Measurements from ENCODE around the gene LRIG1.

LRIG1 gene

GRCh38 chr3:66402596-66403290 lies 98.1 kb downstream of the LRIG1 start:
- no peak for DNase-seq (ENCODE audit: low spot score)

GRCh38 chr3:66401675-66402491 lies 98.9 kb downstream of the LRIG1 start:
- DNase-seq (ENCODE audit: low spot score) = no peak

GRCh38 chr3:66401157-66401550 lies 99.7 kb downstream of the LRIG1 start:
- no peak for DNase-seq (ENCODE audit: low spot score)

- no peak for DNase-seq (ENCODE audit: low spot score)
These were observed 100.2 kb downstream of the LRIG1 start for GRCh38 chr3:66400411-66401156.

- DNase-seq (ENCODE audit: low spot score) = no peak
These were observed 101.1 kb downstream of the LRIG1 start for GRCh38 chr3:66399529-66400232.

GRCh38 chr3:66398228-66399025 lies 102.4 kb downstream of the LRIG1 start:
- DNase-seq (ENCODE audit: low spot score) = no peak

- no peak for DNase-seq (ENCODE audit: low spot score)
These were observed 103.1 kb downstream of the LRIG1 start for GRCh38 chr3:66397745-66398144.

GRCh38 chr3:66396888-66397287 lies 103.9 kb downstream of the LRIG1 start:
- no peak for DNase-seq (ENCODE audit: low spot score)

GRCh38 chr3:66396161-66396760 lies 104.6 kb downstream of the LRIG1 start:
- DNase-seq (ENCODE audit: low spot score) = no peak

GRCh38 chr3:66395635-66396034 lies 105.2 kb downstream of the LRIG1 start:
- DNase-seq (ENCODE audit: low spot score) = no peak

- no peak for DNase-seq (ENCODE audit: low spot score)
These were observed 106.0 kb downstream of the LRIG1 start for GRCh38 chr3:66394753-66395249.

- DNase-seq (ENCODE audit: low spot score) = no peak
These were observed 106.6 kb downstream of the LRIG1 start for GRCh38 chr3:66394019-66394752.

GRCh38 chr3:66393333-66394005 lies 107.4 kb downstream of the LRIG1 start:
- no peak for DNase-seq (ENCODE audit: low spot score)

GRCh38 chr3:66392966-66393332 lies 107.9 kb downstream of the LRIG1 start:
- no peak for DNase-seq (ENCODE audit: low spot score)

GRCh38 chr3:66392512-66392911 lies 108.3 kb downstream of the LRIG1 start:
- DNase-seq (ENCODE audit: low spot score) = no peak

GRCh38 chr3:66390013-66390412 lies 110.8 kb downstream of the LRIG1 start:
- DNase-seq (ENCODE audit: low spot score) = no peak

- no peak for DNase-seq (ENCODE audit: low spot score)
These were observed 113.7 kb downstream of the LRIG1 start for GRCh38 chr3:66386925-66387650.

GRCh38 chr3:66386011-66386924 lies 114.6 kb downstream of the LRIG1 start:
- no peak for DNase-seq (ENCODE audit: low spot score)

All from HuH-7.5 (cell line).